Pancreas (tissue), 8 donors: ENCODE measurements around the gene MDH2. TPM values are rescaled to one million over a fixed set of nuclear protein-coding genes. Genes with fewer than 3 reads are reported as not detected.

Experiments
- polyA plus RNA-seq, 2 donors: library from polyadenylated mRNA; stranded (reverse); fragments of 200-250 nt; gene quantifications; one replicate each; pipeline ENCODE4 v1.2.3, GENCODE V29; 2013
- total RNA-seq, 6 donors: library from RNA; stranded (reverse); fragmentation: NEBNext Ultra II Directional in 4 of 6; extraction: Animal tissue kit (Norgen Biotek cat#: 25700) in 4 of 6; gene quantifications; one replicate each; pipeline versions ENCODE4 v1.2.1 to v1.2.4, GENCODE V29; 2021 to 2023
- donor health status: healthy with polysubstance abuse.
- donor health status: DM: no; HTN: no; CAD: no; lungs with moderate emphysema.
- donor health status: DM: no; HTN: no; CAD: no.
- donor health status: Bipolar disorder and iron deficiency.
- donor health status: DM: yes; HTN: yes; CAD: no.
- donor health status: DM: no; HTN: no; CAD: no.
- donor health status: DM: no; HTN: no; CAD: no.
- donor health status: DM: yes; HTN: yes; CAD: no.

The MDH2 gene
- total and polyA plus RNA-seq, 8 donors = 36.3 to 106 (median 79.2) TPM

Other genes with a start within 250 kb of the MDH2 start
- under 1 TPM in 1 of 6 donors, not detected in 5; 0.37 TPM for gene CCL24, start 234.3 kb upstream of the MDH2 start, total RNA-seq
- not detected for gene CCL24, start 234.3 kb upstream of the MDH2 start, polyA plus RNA-seq
- gene RHBDD2, start 169.1 kb upstream of the MDH2 start, total RNA-seq = 10 to 100 TPM; 21.6 to 32.0 (median 25.1) TPM
- gene RHBDD2, start 169.1 kb upstream of the MDH2 start, polyA plus RNA-seq = 100 to 1,000 TPM in 1 of 2 donors, 10 to 100 TPM in 1; 64.5 to 106 TPM
- 10 to 100 TPM; 29.7 to 71.6 (median 41.7) TPM for gene POR, start 133.0 kb upstream of the MDH2 start, total RNA-seq
- gene POR, start 133.0 kb upstream of the MDH2 start, polyA plus RNA-seq = 10 to 100 TPM; 84.2 to 99.0 TPM
- 10 to 100 TPM; 29.5 to 38.7 (median 33.6) TPM for gene TMEM120A, start 53.5 kb upstream of the MDH2 start, total RNA-seq
- gene TMEM120A, start 53.5 kb upstream of the MDH2 start, polyA plus RNA-seq = 10 to 100 TPM; 71.8 to 72.0 TPM
- gene STYXL1, start 106 bp upstream of the MDH2 start, total RNA-seq = 10 to 100 TPM; 13.3 to 24.1 (median 20.4) TPM
- gene STYXL1, start 106 bp upstream of the MDH2 start, polyA plus RNA-seq = 10 to 100 TPM; 31.2 to 47.6 TPM
- gene SRRM3, start 153.8 kb downstream of the MDH2 start, total RNA-seq = 1 to 10 TPM; 1.2 to 4.6 (median 1.6) TPM
- gene SRRM3, start 153.8 kb downstream of the MDH2 start, polyA plus RNA-seq = 10 to 100 TPM in 1 of 2 donors, 1 to 10 TPM in 1; 7.6 to 10.4 TPM